WTC11 (cell line): ENCODE results near the gene BAIAP3. TPM values are rescaled to one million over a fixed set of nuclear protein-coding genes. Genes with fewer than 3 reads are reported as not detected.

Experiments used
- ATAC-seq: fragments of 200-7000 bp; cut with Tn5 transposase; 2 replicates; pipeline ENCODE4 v1.10.0; 2021; ENCODE audit warnings: mild to moderate bottlenecking, moderate library complexity
- CTCF ChIA-PET: fragments of 300-600 bp; sonication (Branson Sonifier 250); formaldehyde crosslinking; loops from one replicate; lab custom pipeline; 2021; ENCODE audit warnings: antibody characterized with exemption; lab: Charles Lee
- POLR2A ChIA-PET: fragments of 350-600 bp; sonication (Branson Sonifier 250); formaldehyde crosslinking; loops from one replicate; lab custom pipeline; 2021; ENCODE audit warnings: antibody characterized with exemption; lab: Charles Lee
- DNase-seq: peaks from one replicate; pipeline ENCODE4 v3.0.0; 2021; ENCODE audit warnings: low spot score
- H3K27ac Mint-ChIP-seq: 2 replicates; pipeline ENCODE4 v1.8.0; 2021; ENCODE audit warnings: mixed read lengths
- H3K27me3 Mint-ChIP-seq: 2 replicates; pipeline ENCODE4 v1.8.0; 2021; ENCODE audit warnings: low read depth, mild to moderate bottlenecking, moderate library complexity, mixed read lengths
- H3K36me3 Mint-ChIP-seq: 2 replicates; pipeline ENCODE4 v1.8.0; 2021; ENCODE audit warnings: mixed read lengths
- H3K4me1 Mint-ChIP-seq: 2 replicates; pipeline ENCODE4 v1.8.0; 2022; ENCODE audit warnings: mixed read lengths
- H3K4me3 Mint-ChIP-seq: 2 replicates; pipeline ENCODE4 v1.8.0; 2021; ENCODE audit warnings: mild to moderate bottlenecking, moderate library complexity, mixed read lengths
- H3K9me3 Mint-ChIP-seq: 2 replicates; pipeline ENCODE4 v1.8.0; 2021; ENCODE audit warnings: mixed read lengths
- CBFB ChIP-seq: sonication (generic); formaldehyde crosslinking; IDR thresholded peaks from 2 replicates; pipeline ENCODE4 v1.8.1; 2022; ENCODE audit warnings: mild to moderate bottlenecking, low read depth, missing genetic modification reagents
- CREB1 ChIP-seq: sonication (generic); formaldehyde crosslinking; IDR thresholded peaks from 2 replicates; pipeline ENCODE4 v1.8.0; 2023; ENCODE audit warnings: mild to moderate bottlenecking, missing genetic modification reagents
- EMX1 ChIP-seq: fragments of 250-450 bp; sonication (Bioruptor Pico); IDR thresholded peaks from 2 replicates; pipeline ENCODE4 v1.8.0; 2021; ENCODE audit warnings: mild to moderate bottlenecking
- ETV6 ChIP-seq: sonication (generic); formaldehyde crosslinking; IDR thresholded peaks from 2 replicates; pipeline ENCODE4 v1.8.1; 2022; ENCODE audit warnings: mild to moderate bottlenecking, missing genetic modification reagents
- GABPB1 ChIP-seq: sonication (generic); formaldehyde crosslinking; IDR thresholded peaks from 2 replicates; pipeline ENCODE4 v1.8.1; 2023; ENCODE audit warnings: mild to moderate bottlenecking, missing genetic modification reagents
- GRHL2 ChIP-seq: fragments of 250-450 bp; sonication (Bioruptor Pico); IDR thresholded peaks from 2 replicates; pipeline ENCODE4 v1.8.0; 2022; ENCODE audit warnings: mild to moderate bottlenecking, moderate library complexity; ENCODE audit not compliant: insufficient replicate concordance, severe bottlenecking
- HMGA2 ChIP-seq: fragments of 250-450 bp; sonication (Bioruptor Pico); IDR thresholded peaks from 2 replicates; pipeline ENCODE4 v1.4.0; 2021; ENCODE audit warnings: mild to moderate bottlenecking, moderate library complexity
- JUN ChIP-seq: sonication (generic); formaldehyde crosslinking; IDR thresholded peaks from 2 replicates; pipeline ENCODE4 v1.8.0; 2023; ENCODE audit warnings: mild to moderate bottlenecking, missing genetic modification reagents
- MXD4 ChIP-seq: fragments of 250-450 bp; sonication (Bioruptor Pico); IDR thresholded peaks from 2 replicates; pipeline ENCODE4 v1.8.0; 2021; ENCODE audit warnings: mild to moderate bottlenecking, moderate library complexity, borderline replicate concordance
- NFATC4 ChIP-seq: fragments of 250-450 bp; sonication (Bioruptor Pico); IDR thresholded peaks from 2 replicates; pipeline ENCODE4 v1.9.0; 2021; ENCODE audit warnings: mild to moderate bottlenecking
- NFYB ChIP-seq: sonication (generic); formaldehyde crosslinking; conservative IDR thresholded peaks from 2 replicates; pipeline ENCODE4 v1.8.0; 2022; ENCODE audit warnings: low read depth, missing genetic modification reagents
- NR2C2 ChIP-seq: sonication (generic); formaldehyde crosslinking; IDR thresholded peaks from 2 replicates; pipeline ENCODE4 v1.8.0; 2022; ENCODE audit warnings: mild to moderate bottlenecking, missing genetic modification reagents
- OVOL2 ChIP-seq: fragments of 250-450 bp; sonication (Bioruptor Pico); IDR thresholded peaks from 2 replicates; pipeline ENCODE4 v1.9.0; 2021; ENCODE audit warnings: mild to moderate bottlenecking, borderline replicate concordance
- RELA ChIP-seq: sonication (generic); formaldehyde crosslinking; IDR thresholded peaks from 2 replicates; pipeline ENCODE4 v1.8.1; 2022; ENCODE audit warnings: missing genetic modification reagents, mild to moderate bottlenecking, borderline replicate concordance
- SMAD4 ChIP-seq: sonication (generic); formaldehyde crosslinking; IDR thresholded peaks from 2 replicates; pipeline ENCODE4 v1.8.0; 2022; ENCODE audit warnings: mild to moderate bottlenecking, missing genetic modification reagents
- SP1 ChIP-seq: sonication (generic); formaldehyde crosslinking; conservative IDR thresholded peaks from 2 replicates; pipeline ENCODE4 v1.8.1; 2022; ENCODE audit warnings: missing genetic modification reagents
- ZNF121 ChIP-seq: sonication (generic); formaldehyde crosslinking; IDR thresholded peaks from 2 replicates; pipeline ENCODE4 v1.8.0; 2023; ENCODE audit warnings: missing genetic modification reagents
- ZNF671 ChIP-seq: fragments of 250-450 bp; sonication (Bioruptor Pico); IDR thresholded peaks from 2 replicates; pipeline ENCODE4 v1.8.0; 2021; ENCODE audit warnings: mild to moderate bottlenecking
- total RNA-seq: library from RNA; stranded (reverse); gene quantifications from 3 replicates; pipeline ENCODE4 v1.2.3, GENCODE V29; 2021
- TF ChIP-seq, protein P1 (sequence below): sonication (generic); formaldehyde crosslinking; IDR thresholded peaks from 2 replicates; pipeline ENCODE4 v1.8.0; 2022; ENCODE audit warnings: mild to moderate bottlenecking, missing genetic modification reagents
- TF ChIP-seq, protein P2 (sequence below): sonication (generic); formaldehyde crosslinking; IDR thresholded peaks from 2 replicates; pipeline ENCODE4 v1.8.1; 2023; ENCODE audit warnings: mild to moderate bottlenecking, moderate library complexity, missing genetic modification reagents
- TF ChIP-seq, protein P3 (sequence below): sonication (generic); formaldehyde crosslinking; IDR thresholded peaks from 2 replicates; pipeline ENCODE4 v1.8.0; 2022; ENCODE audit warnings: mild to moderate bottlenecking, missing genetic modification reagents
- TF ChIP-seq, protein P4 (sequence below): sonication (generic); formaldehyde crosslinking; IDR thresholded peaks from 2 replicates; pipeline ENCODE4 v1.8.0; 2022; ENCODE audit warnings: mild to moderate bottlenecking, missing genetic modification reagents
- TF ChIP-seq, protein P5 (sequence below): sonication (generic); formaldehyde crosslinking; IDR thresholded peaks from 2 replicates; pipeline ENCODE4 v1.8.0; 2023; ENCODE audit warnings: missing genetic modification reagents, mild to moderate bottlenecking, borderline replicate concordance

Gene BAIAP3
- total RNA-seq, 1 experiment from 2014 or later = 18.8 TPM

DNA sequence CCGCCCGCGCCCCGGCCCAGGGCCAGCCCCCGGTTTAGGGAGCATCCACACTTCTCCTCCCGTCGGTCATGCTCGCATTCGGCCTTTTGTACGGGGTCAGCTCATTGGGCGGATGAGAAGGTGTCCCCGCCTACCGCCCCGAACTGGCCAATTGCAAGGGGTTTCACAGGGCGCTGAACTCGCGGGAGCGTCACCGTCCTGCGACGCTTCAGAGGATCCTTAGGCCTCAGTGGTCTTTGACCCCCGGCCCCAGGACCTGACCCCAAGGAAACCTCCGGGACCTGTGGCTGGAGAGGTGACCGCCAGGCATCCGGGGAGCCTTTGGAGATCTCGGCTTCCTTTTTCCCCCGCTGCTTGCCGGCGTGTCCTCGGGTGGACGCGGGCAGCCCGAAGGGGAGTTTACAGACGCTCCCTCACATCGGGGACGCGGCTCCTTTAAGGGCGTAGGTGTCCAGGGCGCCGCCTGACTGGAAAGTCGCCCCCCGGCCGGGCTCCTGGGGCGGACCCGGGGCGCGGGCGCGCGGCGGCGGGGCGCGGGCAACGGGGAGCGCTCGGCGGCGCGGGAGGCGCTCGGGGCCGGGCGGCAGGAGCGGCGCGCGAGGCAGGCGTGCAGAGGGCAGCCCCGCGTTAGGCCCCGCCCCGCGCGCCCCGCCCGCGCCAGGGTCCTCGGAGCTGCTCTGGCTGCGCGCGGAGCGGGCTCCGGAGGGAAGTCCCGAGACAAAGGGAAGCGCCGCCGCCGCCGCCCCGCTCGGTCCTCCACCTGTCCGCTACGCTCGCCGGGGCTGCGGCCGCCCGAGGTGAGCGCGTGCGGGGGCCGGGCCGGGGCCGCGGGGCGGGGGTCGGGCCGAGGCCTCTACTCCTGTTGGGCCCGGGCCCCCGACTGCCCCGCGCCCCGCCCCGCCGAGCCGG is 24.2 kb upstream of the BAIAP3 start, which contains the start of gene UBE2I (continued):
- TF ChIP-seq, protein P1, sequence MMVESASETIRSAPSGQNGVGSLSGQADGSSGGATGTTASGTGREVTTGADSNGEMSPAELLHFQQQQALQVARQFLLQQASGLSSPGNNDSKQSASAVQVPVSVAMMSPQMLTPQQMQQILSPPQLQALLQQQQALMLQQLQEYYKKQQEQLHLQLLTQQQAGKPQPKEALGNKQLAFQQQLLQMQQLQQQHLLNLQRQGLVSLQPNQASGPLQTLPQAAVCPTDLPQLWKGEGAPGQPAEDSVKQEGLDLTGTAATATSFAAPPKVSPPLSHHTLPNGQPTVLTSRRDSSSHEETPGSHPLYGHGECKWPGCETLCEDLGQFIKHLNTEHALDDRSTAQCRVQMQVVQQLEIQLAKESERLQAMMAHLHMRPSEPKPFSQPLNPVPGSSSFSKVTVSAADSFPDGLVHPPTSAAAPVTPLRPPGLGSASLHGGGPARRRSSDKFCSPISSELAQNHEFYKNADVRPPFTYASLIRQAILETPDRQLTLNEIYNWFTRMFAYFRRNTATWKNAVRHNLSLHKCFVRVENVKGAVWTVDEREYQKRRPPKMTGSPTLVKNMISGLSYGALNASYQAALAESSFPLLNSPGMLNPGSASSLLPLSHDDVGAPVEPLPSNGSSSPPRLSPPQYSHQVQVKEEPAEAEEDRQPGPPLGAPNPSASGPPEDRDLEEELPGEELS (CRISPR knock-in tag) = peak; percentile 26; the same call in 1 of the 2 replicates
- TF ChIP-seq NFYB (CRISPR knock-in tag) (peak; percentile 91), ZNF121 (CRISPR knock-in tag) (no peak), GRHL2 (CRISPR knock-in tag) (no peak), JUN (CRISPR knock-in tag) (peak; percentile 71; the same call in 1 of the 2 replicates), MXD4 (CRISPR knock-in tag) (no peak), SP1 (CRISPR knock-in tag) (peak; percentile 91), CBFB (no peak), OVOL2 (CRISPR knock-in tag) (no peak)
- TF ChIP-seq, protein P2, sequence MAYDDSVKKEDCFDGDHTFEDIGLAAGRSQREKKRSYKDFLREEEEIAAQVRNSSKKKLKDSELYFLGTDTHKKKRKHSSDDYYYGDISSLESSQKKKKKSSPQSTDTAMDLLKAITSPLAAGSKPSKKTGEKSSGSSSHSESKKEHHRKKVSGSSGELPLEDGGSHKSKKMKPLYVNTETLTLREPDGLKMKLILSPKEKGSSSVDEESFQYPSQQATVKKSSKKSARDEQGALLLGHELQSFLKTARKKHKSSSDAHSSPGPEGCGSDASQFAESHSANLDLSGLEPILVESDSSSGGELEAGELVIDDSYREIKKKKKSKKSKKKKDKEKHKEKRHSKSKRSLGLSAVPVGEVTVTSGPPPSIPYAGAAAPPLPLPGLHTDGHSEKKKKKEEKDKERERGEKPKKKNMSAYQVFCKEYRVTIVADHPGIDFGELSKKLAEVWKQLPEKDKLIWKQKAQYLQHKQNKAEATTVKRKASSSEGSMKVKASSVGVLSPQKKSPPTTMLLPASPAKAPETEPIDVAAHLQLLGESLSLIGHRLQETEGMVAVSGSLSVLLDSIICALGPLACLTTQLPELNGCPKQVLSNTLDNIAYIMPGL (CRISPR knock-in tag) = peak; percentile 44; the same call in 1 of the 2 replicates
- TF ChIP-seq, protein P3, sequence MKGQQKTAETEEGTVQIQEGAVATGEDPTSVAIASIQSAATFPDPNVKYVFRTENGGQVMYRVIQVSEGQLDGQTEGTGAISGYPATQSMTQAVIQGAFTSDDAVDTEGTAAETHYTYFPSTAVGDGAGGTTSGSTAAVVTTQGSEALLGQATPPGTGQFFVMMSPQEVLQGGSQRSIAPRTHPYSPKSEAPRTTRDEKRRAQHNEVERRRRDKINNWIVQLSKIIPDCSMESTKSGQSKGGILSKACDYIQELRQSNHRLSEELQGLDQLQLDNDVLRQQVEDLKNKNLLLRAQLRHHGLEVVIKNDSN (CRISPR knock-in tag) = peak; percentile 38
- TF ChIP-seq, protein P4, sequence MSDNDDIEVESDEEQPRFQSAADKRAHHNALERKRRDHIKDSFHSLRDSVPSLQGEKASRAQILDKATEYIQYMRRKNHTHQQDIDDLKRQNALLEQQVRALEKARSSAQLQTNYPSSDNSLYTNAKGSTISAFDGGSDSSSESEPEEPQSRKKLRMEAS = peak; percentile 41

DNA sequence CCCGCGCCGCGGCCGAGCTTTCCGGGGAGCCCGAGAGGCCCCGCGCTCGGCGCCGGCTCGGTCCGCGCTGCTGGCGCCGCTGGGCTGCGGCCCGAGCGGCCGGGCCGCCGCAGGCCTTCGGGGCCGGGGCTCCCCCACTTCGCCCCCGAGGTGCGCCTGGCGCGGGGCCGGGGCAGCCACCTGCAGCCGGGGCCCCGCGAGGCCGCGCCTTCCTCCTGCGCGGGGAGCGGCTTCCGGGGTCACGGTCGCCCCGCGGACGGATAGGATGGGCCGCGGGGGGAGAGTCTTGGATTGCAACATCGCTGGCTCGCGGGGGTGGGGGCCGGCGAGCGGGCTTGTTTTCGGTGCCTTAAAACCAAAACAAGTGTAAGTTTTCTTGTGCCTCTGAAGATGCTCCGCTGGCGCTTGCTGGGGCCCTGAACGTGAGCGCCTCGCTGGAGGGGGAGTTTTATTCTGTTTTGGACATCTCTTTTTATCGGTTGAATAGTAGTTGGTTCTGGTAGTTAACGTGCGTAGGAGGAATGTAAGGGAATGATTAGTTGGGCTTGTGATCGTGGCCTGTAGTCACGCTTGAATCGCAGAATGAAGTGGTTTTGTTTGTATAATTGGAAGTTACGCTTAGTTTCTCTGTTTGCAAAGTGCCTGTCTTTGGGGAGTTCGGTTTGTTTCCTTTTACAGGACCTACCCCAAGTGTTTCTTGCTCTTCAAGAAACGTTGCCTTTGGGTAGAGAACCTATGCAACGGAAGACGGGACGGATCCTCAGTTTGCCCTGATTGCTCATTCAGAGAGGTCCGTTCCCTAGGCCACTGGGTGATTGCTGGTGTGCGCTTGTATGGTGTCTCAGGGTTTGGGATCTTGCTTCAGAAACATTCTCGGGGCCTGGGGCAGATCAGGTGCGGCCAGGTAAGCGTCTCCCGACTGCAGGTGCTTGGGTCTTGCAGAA is 23.3 kb upstream of the BAIAP3 start:
- H3K9me3 Mint-ChIP-seq = no peaks in the 10 kb centered on the region
- H3K27ac Mint-ChIP-seq = peak overlapping the region; percentile 89
- ATAC-seq = no peak
- no peak for DNase-seq
- peaks cover 8% of the 10 kb centered on the region for H3K4me1 Mint-ChIP-seq
- H3K27me3 Mint-ChIP-seq = no peaks in the 10 kb centered on the region
- H3K36me3 Mint-ChIP-seq = peaks cover 12% of the 10 kb centered on the region; the same call in 1 of the 2 replicates
- POLR2A ChIA-PET = interaction anchor here (1.4 to 1.6 kb wide), 2 partner anchors 17 to 22 kb away, joined by 5 to 6 read pairs; no protein-coding TSS in a partner anchor
- H3K4me3 Mint-ChIP-seq = peak overlapping the region; percentile 90
- CTCF ChIA-PET = interaction anchor here (0.6 to 1.6 kb wide), 3 partner anchors 9 to 739 kb away, joined by 3 to 7 read pairs (median 3); no protein-coding TSS in a partner anchor
- TF ChIP-seq EMX1 (no peak), GABPB1 (CRISPR knock-in tag) (no peak), ETV6 (CRISPR knock-in tag) (no peak), ZNF671 (CRISPR knock-in tag) (no peak), SMAD4 (CRISPR knock-in tag) (no peak), RELA (CRISPR knock-in tag) (no peak), CREB1 (no peak), NFATC4 (CRISPR knock-in tag) (no peak), OVOL2 (CRISPR knock-in tag) (no peak), NR2C2 (CRISPR knock-in tag) (no peak), HMGA2 (CRISPR knock-in tag) (no peak)
- TF ChIP-seq, protein P5, sequence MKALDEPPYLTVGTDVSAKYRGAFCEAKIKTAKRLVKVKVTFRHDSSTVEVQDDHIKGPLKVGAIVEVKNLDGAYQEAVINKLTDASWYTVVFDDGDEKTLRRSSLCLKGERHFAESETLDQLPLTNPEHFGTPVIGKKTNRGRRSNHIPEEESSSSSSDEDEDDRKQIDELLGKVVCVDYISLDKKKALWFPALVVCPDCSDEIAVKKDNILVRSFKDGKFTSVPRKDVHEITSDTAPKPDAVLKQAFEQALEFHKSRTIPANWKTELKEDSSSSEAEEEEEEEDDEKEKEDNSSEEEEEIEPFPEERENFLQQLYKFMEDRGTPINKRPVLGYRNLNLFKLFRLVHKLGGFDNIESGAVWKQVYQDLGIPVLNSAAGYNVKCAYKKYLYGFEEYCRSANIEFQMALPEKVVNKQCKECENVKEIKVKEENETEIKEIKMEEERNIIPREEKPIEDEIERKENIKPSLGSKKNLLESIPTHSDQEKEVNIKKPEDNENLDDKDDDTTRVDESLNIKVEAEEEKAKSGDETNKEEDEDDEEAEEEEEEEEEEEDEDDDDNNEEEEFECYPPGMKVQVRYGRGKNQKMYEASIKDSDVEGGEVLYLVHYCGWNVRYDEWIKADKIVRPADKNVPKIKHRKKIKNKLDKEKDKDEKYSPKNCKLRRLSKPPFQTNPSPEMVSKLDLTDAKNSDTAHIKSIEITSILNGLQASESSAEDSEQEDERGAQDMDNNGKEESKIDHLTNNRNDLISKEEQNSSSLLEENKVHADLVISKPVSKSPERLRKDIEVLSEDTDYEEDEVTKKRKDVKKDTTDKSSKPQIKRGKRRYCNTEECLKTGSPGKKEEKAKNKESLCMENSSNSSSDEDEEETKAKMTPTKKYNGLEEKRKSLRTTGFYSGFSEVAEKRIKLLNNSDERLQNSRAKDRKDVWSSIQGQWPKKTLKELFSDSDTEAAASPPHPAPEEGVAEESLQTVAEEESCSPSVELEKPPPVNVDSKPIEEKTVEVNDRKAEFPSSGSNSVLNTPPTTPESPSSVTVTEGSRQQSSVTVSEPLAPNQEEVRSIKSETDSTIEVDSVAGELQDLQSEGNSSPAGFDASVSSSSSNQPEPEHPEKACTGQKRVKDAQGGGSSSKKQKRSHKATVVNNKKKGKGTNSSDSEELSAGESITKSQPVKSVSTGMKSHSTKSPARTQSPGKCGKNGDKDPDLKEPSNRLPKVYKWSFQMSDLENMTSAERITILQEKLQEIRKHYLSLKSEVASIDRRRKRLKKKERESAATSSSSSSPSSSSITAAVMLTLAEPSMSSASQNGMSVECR (CRISPR knock-in tag) = no peak
